HG02678 (cell line): ENCODE results near the gene ZNF75A.

Experiments
- ATAC-seq: cut with Tn5 transposase; IDR thresholded peaks from one replicate; pipeline ENCODE4 v1.9.1; 2021; ENCODE audit warnings: mild to moderate bottlenecking, moderate library complexity; ENCODE audit not compliant: unreplicated experiment

The ZNF75A gene

GRCh38 chr16:3285131-3285530 is 20.2 kb upstream of the ZNF75A start:
- ATAC-seq, result no peak

GRCh38 chr16:3289998-3290673 is 15.2 kb upstream of the ZNF75A start:
- no peak for ATAC-seq

- no peak for ATAC-seq
Observed at GRCh38 chr16:3292604-3293003, 12.7 kb upstream of the ZNF75A start.

GRCh38 chr16:3295209-3295608 is 10.1 kb upstream of the ZNF75A start:
- ATAC-seq, result no peak

- ATAC-seq, result no peak
Observed at GRCh38 chr16:3295783-3296182, 9.5 kb upstream of the ZNF75A start.

GRCh38 chr16:3304370-3304769 is 927 bp upstream of the ZNF75A start:
- no peak for ATAC-seq

GRCh38 chr16:3306078-3306477 is 781 bp downstream of the ZNF75A start:
- no peak for ATAC-seq

- no peak for ATAC-seq
Observed at GRCh38 chr16:3311496-3311895, 6.2 kb downstream of the ZNF75A start.

- no peak for ATAC-seq
Observed at GRCh38 chr16:3317315-3317999, 12.2 kb downstream of the ZNF75A start.

- ATAC-seq, result no peak
Observed at GRCh38 chr16:3321816-3322215, 16.5 kb downstream of the ZNF75A start.

GRCh38 chr16:3327514-3327913 is 22.2 kb downstream of the ZNF75A start:
- no peak for ATAC-seq

- no peak for ATAC-seq
Observed at GRCh38 chr16:3328104-3328503, 22.8 kb downstream of the ZNF75A start.

GRCh38 chr16:3328643-3329042 is 23.3 kb downstream of the ZNF75A start:
- ATAC-seq, result no peak

- ATAC-seq, result no peak
Observed at GRCh38 chr16:3346041-3346440, 40.7 kb downstream of the ZNF75A start.

- no peak for ATAC-seq
Observed at GRCh38 chr16:3347586-3347985, 42.3 kb downstream of the ZNF75A start.

- no peak for ATAC-seq
Observed at GRCh38 chr16:3348547-3349167, 43.4 kb downstream of the ZNF75A start.

- no peak for ATAC-seq
Observed at GRCh38 chr16:3349175-3349574, 43.9 kb downstream of the ZNF75A start.

GRCh38 chr16:3355589-3355988 is 50.3 kb downstream of the ZNF75A start, which contains the start of gene OR2C1:
OR2C1 (plus strand) TSS chr16:3355889; CDS start chr16:3355941, 52 bp downstream.
- no peak for ATAC-seq

GRCh38 chr16:3356118-3356517 is 50.8 kb downstream of the ZNF75A start:
- no peak for ATAC-seq

GRCh38 chr16:3358871-3359270 is 53.6 kb downstream of the ZNF75A start:
- no peak for ATAC-seq

GRCh38 chr16:3362931-3363330 is 57.6 kb downstream of the ZNF75A start:
- ATAC-seq, result no peak

GRCh38 chr16:3363793-3364192 is 58.5 kb downstream of the ZNF75A start:
- no peak for ATAC-seq
